T-helper 1 cell treated with Interleukin-12 subunit alpha and Interleukin-12 subunit beta and Interleukin-4 antibody, amounts not matched to agents 30 ng/mL and 1 ng/mL, for 36 hours (primary cell): ENCODE measurements around the gene UTS2R. TPM values are rescaled to one million over a fixed set of nuclear protein-coding genes. Genes with fewer than 3 reads are reported as not detected.
"Not testable (repeated sequence)": the region's sequence is repeated elsewhere in the genome, so short reads cannot be mapped to it uniquely, and the experiment has no call there.

Experiments used
- intact Hi-C: fragments of 100-400 bp; cut with micrococcal nuclease; formaldehyde crosslinking; loops from one replicate; pipeline ENCODE4 v1.15.1; 2024
- total RNA-seq: library from RNA; stranded (reverse); gene quantifications from 2 replicates; pipeline ENCODE4 v1.2.3, GENCODE V29; 2022

The UTS2R gene
- total RNA-seq, 1 donor from 2014 or later, result 0.15 TPM

DNA sequence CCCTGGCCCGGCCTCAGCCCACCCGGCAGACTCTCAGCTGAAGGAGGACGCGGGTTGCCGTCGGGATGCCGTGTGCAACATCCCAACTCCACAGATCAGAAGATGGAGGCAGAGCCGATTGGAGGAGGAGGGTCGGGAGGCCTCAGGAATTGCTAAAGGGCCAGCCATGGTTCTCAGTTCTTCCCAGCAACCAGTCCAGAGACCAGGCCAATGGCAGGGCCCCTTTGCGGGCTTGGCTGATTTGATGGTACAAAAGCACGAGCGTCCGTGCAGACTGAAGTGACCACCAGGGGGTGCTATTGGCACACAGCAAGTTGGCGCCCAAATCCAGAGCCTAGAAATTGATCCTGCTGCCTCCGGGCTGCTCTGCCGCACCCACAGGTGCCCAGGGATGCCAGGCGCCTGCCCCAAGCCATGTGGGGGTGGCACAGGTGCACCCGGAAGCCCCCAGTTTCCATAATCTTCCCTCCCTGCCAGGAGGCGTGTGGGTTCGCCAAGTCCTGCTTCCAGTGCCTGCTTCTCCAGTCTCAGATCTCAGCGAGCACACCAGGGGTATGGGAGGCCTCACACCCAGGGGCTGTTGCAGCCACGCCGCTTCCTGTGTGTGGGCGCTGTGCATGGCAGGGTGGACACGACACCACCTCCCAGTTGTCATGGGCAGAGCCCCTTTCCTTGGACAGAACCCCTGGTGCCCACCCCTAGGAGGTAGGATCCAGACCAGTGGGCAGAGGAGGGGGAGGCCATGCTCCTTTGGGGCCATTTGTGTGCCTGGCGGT is 19.7 kb upstream of the UTS2R start:
- intact Hi-C loops, result loop anchor here (1.0 to 10.0 kb wide), 4 partner anchors 62 to 423 kb away; no protein-coding TSS in a partner anchor

DNA sequence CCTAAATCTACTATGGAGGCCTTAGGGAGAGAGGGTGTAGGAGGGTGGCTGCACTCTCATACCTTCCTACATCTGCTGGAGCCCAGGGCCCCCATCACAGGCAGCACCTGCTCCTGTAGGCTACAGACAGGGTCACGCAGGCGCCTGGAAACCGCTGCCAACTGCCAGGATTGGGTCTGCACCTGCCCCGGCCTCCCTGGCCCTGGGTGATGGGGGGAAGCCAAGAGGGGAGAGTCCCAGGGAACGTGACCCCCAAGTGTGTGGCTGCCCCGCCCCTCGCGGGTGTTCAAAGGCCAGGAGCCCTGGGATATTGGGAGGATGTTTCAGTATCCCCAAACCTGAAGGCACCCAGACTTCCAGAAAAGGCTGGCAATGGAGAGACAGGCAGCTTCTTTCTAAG is 18.1 kb upstream of the UTS2R start:
- intact Hi-C loops, result loop anchor here (10.0 kb wide), 1 partner anchor 421 kb away; no protein-coding TSS in a partner anchor

DNA sequence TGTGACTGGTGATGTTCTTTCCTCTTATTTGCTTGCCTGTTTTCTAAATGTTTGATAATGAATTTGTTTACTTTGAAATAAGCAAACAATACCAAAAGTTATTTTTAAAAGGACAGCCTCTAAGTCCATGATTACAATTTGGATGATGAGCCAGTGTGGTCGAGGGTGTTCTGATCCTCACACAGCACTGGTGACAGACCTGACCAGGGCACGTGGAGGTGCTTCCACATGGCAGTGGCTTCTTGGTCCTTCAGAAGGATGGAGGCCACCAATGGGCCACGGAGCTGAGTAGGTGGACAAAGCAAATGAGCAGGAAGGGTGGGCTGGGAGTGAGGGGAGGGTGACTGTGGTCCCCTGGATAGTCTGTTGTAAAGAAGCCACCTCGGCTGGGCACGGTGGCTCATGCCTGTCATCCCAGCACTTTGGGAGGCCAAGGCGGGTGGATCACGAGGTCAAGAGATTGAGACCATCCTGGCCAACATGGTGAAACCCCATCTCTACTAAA is 16.7 kb upstream of the UTS2R start:
- intact Hi-C loops, result loop anchor here (10.0 kb wide), 1 partner anchor 420 kb away; no protein-coding TSS in a partner anchor

DNA sequence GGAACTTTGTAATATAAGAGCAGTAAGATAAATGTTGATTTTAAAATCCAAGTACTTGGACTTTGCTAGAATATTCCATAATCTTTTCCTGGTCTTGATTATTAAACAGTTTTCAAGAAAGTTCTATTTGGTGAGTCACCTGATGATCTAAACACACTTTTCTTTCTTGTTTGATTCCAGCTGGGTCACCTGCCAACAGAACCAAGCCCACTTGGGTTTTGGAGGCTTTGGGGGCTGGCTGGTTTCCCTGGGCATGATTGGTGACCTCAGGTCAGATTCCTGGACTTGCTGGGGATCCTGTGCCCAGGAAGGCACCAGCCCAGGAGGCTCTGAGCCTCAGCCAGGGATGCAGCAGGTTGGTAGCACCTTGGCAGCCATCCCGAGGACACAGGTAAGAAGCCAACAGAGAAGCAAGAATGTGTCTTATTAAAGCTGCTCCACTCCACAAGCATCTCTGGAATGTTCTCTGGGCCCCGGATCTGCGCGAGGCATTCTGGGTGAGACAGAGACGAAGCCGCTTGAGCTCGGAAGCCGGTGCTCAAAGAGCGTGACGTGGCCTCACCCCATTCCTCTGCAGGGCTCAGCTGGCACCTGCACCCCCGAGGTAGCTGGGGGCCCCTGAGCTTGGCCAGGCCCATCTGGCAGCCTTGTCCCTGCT is 15.7 kb upstream of the UTS2R start:
- intact Hi-C loops, result loop anchor here (10.0 kb wide), 1 partner anchor 419 kb away; no protein-coding TSS in a partner anchor

DNA sequence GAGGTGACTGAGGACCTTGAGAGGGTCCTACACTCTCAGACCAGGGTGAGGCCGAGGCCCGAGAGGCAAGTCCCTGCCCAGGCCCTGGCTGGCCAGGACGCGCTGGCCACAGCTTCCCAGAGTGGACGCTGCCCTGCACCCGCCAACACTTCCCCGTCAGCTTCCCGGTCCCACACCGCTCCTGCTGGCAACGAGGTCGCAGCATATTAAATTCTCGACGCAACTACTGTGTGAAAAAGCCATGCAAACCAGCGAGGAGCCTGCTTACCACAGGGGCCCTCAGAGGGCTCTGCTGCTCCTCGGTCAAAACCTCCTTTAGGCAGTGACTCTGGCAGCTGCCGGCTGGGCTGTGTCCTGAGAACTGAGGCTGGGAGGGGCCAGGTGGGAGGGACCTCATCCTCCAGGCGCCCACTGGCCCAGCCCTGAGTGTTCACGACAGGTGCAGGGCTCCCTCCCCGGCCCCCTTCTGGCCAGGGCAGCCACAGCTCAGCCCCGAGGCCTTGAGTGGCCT is 14.7 kb upstream of the UTS2R start:
- intact Hi-C loops, result loop anchor here (10.0 kb wide), 1 partner anchor 418 kb away; no protein-coding TSS in a partner anchor

DNA sequence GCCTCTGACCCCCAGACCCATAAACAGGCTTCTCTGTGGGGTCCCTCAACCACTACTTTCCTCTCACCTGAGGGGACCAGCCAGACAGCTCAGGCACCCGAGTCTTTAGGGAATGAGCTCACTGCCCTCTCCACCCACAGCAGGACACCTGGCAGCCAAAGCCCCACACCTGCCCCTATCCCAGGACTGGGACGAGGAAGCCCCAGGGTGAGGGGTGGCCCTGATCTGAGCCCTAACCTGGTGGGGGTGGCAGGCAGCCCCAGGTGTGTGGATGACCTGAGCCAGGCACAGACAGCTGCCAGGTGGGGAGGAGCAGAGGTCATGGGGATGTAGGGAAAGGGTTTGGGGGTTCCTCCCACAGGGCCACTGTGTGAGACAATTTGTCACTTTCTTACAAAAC is 14.2 kb upstream of the UTS2R start:
- intact Hi-C loops, result loop anchor here (10.0 kb wide), 1 partner anchor 417 kb away; no protein-coding TSS in a partner anchor

DNA sequence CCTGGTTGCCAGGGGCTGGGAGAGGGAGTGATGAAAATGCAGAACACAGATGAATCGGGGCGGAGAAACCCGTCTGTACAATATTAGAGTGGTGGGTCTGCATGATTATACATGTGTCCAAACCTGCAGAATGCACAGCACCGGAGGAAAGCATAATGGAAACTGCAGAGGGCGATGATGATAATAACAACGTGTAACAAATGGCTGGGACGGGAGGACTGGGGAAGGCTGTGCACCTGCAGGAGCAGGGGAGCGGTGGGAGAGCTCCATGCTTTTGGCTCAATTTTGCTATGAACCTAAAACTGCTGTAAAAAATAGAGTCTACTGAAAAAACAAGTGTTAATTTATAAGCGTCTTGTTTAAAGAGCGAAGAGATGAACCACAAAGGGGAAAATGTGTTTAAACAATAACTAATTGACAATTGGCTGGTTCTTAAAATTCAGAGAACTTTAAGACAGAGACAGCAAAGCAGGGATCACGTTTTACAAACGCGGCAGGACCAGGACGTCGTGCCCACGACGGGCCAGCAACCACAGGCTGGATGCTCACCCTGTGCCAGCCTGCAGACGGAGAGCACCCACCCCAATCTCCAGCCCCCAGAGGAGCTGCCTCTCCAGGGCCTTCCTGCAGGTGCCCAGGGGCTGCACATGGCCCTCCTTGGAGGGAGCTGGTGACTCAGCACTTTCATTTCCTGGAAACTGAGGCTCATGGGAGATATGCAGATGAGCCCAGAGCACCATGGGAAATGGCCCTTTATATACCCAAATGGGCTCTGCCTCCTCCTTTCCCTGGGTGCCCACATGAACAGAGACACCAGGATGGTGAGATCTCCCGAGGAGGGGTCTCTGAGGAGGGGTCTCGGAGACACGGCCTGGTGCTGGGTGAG is 12.9 kb upstream of the UTS2R start, which contains the start of gene TEX19:
Gene TEX19, plus strand, starts transcription at position 783 of the 886 bp plus-strand sequence. CDS start 2,904 bp downstream, outside the sequence.
- intact Hi-C loops, result loop anchor here (10.0 kb wide), 1 partner anchor 416 kb away; no protein-coding TSS in a partner anchor

DNA sequence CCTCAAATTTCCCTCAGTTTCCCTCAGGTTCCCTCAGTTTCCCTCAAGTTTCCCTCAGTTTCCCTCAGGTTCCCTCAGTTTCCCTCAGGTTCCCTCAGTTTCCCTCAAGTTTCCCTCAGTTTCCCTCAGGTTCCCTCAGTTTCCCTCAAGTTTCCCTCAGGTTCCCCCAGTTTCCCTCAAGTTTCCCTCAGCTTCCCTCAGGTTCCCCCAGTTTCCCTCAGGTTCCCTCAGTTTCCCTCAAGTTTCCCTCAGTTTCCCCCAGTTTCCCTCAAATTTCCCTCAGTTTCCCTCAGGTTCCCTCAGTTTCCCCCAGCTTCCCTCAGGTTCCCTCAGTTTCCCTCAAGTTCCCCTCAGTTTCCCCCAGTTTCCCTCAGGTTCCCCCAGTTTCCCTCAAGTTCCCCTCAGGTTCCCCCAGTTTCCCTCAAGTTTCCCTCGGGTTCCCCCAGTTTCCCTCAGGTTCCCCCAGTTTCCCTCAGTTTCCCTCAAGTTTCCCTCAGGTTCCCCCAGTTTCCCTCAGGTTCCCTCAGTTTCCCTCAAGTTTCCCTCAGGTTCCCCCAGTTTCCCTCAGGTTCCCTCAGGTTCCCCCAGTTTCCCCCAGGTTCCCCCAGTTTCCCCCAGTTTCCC is 12.0 kb upstream of the UTS2R start:
- intact Hi-C loops, result loop anchor here (10.0 kb wide), 1 partner anchor 415 kb away; no protein-coding TSS in a partner anchor

DNA sequence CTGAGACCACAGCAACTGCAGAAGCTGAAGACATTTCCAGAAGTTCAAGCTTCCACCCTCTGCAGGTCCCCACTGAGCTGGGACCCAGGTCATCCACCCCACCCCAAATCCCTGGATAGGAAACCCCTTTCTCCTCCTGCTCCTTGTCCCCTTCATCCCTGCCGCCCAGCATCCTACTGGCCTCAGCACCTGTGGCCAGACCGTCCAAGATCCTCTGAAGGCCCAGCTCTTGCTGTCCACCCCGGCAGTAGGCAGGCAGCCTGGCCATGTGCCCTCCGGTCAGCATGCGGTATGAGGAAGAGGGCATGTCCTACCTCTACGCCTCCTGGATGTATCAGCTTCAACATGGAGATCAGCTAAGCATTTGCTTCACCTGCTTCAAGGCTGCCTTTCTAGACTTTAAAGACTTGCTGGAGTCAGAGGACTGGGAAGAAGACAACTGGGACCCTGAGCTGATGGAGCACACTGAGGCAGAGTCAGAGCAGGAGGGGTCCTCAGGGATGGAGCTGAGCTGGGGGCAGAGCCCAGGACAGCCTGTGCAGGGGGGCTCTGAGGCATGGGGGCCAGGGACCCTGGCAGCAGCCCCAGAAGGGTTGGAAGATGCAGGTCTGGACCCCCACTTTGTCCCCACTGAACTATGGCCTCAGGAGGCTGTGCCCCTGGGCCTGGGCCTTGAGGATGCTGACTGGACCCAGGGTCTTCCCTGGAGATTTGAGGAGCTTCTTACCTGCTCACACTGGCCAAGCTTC is 9.5 kb upstream of the UTS2R start:
- intact Hi-C loops, result no loop called here

DNA sequence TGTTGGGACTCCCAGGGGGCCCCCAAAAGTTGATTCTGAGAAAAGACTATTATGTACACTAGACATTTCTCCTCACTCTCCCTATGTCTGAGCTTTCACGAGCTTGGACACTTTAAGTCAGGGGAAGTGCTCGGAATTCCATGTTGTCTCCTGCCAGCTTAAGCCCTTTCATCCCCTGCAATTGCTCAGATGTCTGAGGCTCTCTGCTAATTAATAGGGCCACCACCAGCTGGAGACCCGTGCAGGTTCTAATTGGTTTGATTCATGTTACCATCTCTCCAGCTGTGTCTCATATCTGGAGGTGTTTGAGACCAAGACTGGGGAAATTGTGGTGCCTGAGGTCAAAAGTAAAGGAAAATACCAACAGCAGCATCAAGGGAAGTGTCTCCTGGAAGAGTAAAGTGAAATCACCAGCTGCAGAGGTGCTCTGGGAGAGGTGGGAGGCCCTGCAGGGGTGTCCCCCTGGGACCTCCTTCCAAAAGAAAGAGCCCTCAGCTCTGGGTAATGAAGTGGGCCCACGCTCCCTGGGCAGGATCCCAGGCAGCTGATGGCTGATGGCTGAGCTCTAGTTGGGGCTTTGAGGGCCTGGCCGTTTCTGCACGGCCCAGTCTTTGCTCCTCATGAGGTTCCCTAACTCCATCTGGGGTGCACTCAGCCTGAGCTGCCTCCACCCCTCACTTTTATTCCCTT is 5.8 kb upstream of the UTS2R start:
- intact Hi-C loops, result no loop called here

DNA sequence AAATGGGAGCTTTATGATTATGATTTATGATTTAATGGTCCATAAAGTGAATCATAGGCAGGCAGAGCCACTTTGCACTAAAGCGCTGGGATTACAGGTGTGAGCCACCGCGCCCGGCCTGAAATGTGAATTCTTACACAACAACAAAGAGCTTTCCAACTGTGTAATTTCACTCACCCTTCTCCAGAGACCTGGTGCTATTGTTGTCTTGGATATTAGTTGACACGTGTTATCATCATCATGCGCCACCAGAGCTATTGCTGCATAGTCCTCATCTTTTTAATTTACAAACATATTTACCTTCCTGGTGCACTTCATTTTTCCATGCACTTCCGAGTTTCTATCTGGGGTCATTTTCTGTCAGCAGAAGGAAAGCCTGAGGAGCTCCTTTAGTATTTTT is 4.8 kb upstream of the UTS2R start:
- intact Hi-C loops, result no loop called here

DNA sequence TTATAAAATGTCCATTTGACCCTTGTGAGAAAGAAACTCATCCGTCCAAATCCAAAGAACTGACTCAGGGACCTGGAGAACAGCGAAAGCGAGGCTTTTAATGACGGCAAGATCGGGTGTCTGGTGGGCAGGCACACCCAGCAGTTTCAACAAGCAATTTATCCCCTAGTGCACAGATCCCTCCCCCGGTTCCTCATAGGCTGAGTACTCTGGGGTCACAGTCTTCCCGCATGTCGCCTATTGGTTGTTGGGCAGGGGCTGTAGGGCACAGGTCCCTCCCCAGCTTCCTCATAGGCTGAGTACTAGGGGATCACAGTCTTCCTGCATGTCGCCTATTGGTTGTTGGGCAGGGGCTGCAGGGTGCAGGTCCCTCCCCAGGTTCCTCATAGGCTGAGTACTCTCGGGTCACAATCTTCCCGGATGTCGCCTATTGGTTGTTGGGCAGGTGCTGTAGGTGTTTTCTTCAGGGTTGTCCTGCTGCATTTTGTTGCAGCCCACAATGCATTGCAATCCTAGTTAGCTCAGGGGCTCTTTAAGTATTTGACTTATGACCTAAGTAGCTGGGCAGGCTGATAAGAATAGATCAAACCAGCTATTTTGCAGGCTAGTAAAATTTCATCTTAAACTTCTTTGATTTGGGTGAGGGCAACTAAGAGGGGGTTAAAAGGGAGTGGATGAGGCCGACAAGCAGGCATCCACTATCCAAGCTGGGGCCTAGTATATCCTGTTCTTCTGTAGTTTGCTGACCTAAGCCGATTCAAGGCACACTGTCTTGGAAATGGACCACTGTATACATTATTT is 3.6 kb upstream of the UTS2R start:
- intact Hi-C loops, result no loop called here

DNA sequence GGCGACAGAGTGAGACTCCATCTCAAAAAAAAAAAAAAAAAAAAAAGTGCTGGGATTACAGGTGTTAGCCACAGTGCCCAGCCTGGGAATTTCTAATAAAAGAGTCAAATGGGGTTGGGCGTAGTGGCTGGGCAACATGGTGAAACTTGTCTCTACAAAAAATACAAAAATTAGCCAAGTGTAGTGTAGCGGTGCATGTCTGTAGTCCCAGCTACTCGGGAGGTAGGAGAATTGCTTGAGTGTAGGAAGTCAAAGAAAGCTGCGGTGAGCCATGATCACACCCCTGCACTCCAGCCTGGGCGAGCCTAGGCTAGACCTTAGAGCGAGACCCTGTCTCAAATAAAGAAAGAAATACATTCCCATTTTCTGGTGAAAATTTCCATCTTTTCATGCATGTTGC is 2.4 kb upstream of the UTS2R start:
- intact Hi-C loops, result no loop called here

DNA sequence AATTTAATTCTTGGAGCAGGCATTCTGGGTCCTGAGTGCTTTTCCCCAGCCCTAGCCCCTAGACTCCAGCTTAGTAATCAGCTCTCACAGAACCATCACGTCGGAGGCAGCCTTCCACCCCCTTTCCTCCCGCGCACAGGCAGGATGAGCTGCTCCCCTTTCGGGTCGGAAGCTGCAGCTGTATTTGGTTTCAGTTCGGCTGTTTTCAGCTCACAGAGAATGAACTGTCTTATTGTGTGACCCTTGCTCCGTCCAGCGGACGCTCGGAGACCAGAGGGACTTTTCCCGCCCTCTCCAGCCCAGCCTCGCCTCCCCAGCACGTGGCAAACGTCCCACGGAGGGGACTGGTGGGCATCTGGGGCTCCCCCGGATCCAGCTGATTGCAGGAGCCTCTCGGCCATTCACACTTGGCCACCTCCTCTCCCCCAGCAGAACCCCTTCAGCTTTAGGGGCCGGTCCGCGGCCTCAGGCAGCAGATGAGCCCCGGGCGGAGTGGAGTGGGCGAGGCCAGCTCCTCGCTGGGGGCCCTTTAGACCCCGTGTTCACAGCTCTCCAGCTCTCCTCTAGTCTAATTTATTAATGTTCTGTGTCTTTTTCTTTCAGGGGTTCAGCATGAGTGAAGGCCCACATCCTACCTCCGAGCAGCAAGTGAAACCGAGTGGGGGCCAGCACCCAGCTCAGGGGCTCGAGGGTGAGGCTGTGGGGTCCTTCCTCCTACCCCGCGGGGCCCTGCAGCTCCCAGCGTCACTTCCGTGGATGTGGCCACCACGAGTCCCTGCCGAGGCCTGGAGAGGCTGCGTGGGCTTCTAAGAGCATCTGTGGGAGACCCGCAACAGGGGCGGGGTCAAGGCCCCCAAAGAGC is 863 bp upstream of the UTS2R start:
- intact Hi-C loops, result no loop called here

DNA sequence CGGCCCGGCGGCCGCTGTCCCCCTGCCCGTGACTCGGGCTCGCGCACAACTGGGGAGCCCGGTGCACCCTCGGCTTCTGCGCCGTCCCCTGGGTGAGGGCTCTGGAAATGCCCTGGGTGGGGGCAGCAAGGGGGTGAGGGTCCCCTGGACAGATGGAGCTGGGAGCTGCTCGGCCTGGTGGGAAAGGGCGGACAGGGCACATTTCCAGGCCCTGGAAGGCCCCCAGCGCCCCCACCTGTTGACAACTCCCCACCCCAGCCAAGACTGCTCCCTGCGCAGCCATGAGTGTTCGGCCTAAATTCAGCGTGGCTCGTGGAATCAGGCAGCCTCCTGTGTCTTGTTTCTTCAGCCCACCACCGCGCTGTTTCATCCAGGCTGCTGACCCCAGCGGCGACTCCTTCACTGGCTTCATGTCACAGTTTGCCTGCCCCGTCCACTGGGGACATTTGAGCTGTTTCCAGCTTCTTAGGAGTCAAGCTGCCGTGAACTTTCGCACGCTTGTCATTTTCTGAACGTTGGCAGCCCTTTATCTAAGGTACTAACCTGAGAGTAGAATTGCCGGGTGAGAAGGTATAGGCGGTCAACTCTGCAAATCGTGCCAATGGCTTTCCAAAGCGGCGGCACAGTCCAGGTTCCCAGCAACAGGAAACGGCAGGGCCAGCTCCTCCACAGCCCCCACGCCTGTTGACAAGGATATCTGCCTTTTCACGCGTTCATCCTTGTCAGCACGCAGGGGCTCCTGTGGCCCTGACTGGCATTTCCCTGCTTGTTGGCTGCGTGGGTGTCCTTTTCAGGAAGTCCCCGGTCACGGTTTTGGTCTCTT is 895 bp downstream of the UTS2R start:
- intact Hi-C loops, result no loop called here

DNA sequence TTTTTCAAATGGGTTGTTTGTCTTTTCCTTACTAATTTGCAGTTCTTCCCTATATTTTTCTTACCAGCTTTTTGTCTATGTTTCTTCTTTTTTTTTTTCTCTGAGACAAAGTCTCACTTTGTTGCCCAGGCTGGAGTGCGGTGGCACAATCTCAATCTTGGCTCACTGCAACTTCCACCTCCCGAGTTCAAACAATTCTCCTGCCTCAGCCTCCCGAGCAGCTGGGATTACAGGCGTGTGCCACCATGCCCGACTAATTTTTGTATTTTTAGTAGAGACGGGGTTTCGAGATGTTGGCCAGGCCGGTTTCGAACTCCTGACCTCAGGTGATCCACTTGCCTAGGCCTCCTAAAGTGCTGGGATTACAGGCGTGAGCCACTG is 1.5 kb downstream of the UTS2R start:
- intact Hi-C loops, result not testable (repeated sequence)
